AG04450 (cell line): ENCODE results near the gene NHSL2. TPM values are rescaled to one million over a fixed set of nuclear protein-coding genes. Genes with fewer than 3 reads are reported as not detected.

Source experiments
- CTCF ChIA-PET: fragments of 300-600, 350-600 bp; formaldehyde crosslinking; extraction: SDS; loops from one replicate; lab custom pipeline; 2022; ENCODE audit warnings: antibody characterized with exemption, inconsistent platforms; lab: Charles Lee
- POLR2A ChIA-PET: fragments of 350-600 bp; formaldehyde crosslinking; extraction: SDS; loops from one replicate; lab custom pipeline; 2021; ENCODE audit warnings: antibody characterized with exemption, inconsistent platforms; lab: Yijun Ruan, JAX
- DNase-seq: peaks from one replicate; pipeline ENCODE4 v3.0.0-alpha.2; 2011; ENCODE audit warnings: low read depth, low spot score
- H3K27ac ChIP-seq: one replicate; pipeline ENCODE4 v1.5.1; 2012; ENCODE audit warnings: low read depth, low read length, control low read depth
- H3K27me3 ChIP-seq: one replicate; pipeline ENCODE4 v1.6.0; 2012; ENCODE audit warnings: low read length; ENCODE audit not compliant: control insufficient read depth, insufficient read depth
- H3K4me3 ChIP-seq: 2 replicates; pipeline ENCODE4 v1.5.1; 2011; ENCODE audit warnings: mild to moderate bottlenecking, low read depth, low read length, control low read depth
- H3K9me3 ChIP-seq: 2 replicates; pipeline ENCODE4 v1.5.1; 2012; ENCODE audit warnings: low read length; ENCODE audit not compliant: control insufficient read depth, insufficient read depth
- polyA plus RNA-seq: library from polyadenylated mRNA; depleted of rRNA; stranded (reverse); fragments of >200 nt; gene quantifications from 2 replicates; pipeline ENCODE4 v1.2.3, GENCODE V29; 2011
- TF ChIP-seq, protein P1 (sequence below): IDR thresholded peaks from 2 replicates; pipeline ENCODE4 v1.5.1; 2011; ENCODE audit warnings: low read depth, low read length, control low read depth, inconsistent platforms

Gene NHSL2
- polyA plus RNA-seq, 1 experiment, result 3.0 TPM

DNA sequence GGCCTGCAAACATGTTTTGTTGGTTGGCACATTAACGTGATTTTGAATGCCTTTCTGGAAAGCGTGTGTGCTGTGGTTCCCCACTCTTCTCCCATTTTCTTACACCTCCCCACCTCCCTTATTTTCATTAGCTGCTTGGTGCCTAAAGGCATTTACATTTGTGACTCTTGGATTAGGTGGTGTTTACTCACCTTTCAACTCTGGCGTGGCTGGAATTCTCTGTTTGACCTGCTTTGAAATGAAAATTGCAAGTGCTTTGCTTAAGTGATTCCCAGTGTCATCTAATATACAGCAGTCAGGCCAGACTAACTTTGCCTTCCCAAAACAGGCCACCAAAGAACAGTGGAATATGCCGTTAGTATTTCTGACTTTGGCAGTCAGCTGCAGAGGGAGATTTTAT lies 80.5 kb downstream of the NHSL2 start:
- Histone ChIP-seq H3K27ac (no peak overlapping the region), H3K27me3 (no peaks in the 10 kb centered on the region), H3K9me3 (no peaks in the 10 kb centered on the region), H3K4me3 (no peak overlapping the region)
- CTCF ChIA-PET, result no interaction called here
- TF ChIP-seq, protein P1, sequence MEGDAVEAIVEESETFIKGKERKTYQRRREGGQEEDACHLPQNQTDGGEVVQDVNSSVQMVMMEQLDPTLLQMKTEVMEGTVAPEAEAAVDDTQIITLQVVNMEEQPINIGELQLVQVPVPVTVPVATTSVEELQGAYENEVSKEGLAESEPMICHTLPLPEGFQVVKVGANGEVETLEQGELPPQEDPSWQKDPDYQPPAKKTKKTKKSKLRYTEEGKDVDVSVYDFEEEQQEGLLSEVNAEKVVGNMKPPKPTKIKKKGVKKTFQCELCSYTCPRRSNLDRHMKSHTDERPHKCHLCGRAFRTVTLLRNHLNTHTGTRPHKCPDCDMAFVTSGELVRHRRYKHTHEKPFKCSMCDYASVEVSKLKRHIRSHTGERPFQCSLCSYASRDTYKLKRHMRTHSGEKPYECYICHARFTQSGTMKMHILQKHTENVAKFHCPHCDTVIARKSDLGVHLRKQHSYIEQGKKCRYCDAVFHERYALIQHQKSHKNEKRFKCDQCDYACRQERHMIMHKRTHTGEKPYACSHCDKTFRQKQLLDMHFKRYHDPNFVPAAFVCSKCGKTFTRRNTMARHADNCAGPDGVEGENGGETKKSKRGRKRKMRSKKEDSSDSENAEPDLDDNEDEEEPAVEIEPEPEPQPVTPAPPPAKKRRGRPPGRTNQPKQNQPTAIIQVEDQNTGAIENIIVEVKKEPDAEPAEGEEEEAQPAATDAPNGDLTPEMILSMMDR, result no peak
- DNase-seq, result no peak
- POLR2A ChIA-PET, result no interaction called here

DNA sequence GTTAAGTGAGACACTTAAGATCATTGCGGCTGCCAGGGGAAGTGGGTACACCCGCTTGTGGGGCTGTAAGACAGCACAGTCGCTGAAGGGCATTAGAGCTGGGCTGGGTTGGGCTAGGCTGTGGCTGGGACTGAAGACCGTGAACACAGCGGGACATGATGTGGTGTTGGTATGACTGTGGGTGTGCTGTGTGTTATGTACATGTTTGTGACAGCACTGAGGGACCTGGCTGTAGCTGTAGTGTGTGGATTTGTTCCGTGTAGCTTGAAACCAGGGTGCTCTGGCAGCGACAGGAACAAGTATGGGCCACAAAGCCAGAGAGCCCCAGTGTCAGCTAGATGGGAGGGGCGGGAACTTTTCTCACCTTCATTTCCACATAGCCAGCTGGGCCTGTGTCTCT lies 82.1 kb downstream of the NHSL2 start:
- TF ChIP-seq, protein P1, result no peak
- Histone ChIP-seq H3K27ac (no peak overlapping the region), H3K27me3 (no peaks in the 10 kb centered on the region), H3K4me3 (no peak overlapping the region), H3K9me3 (no peaks in the 10 kb centered on the region)
- ChIA-PET POLR2A (no interaction called here), CTCF (no interaction called here)
- DNase-seq, result no peak

DNA sequence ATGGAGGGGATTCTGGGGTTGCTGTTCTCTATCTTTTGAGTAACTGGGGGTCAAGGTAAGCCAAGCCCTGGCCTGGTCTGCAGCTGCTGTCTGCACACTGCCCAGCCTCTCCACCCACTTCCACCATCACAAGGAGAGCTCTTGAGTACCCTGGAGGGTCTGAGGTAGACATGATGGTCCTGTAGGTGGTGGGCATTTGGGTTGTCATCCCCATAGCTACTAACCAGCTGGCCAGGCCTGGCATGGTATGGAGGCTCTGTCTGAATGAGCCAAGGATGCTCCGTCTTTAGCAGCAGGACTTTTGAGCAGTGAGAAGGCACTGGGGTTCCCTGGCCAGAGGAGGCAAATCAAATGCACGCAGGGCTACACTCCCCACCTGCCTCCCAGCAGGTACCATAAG lies 82.7 kb downstream of the NHSL2 start:
- Histone ChIP-seq H3K27ac (no peak overlapping the region), H3K27me3 (no peaks in the 10 kb centered on the region), H3K4me3 (no peak overlapping the region), H3K9me3 (no peaks in the 10 kb centered on the region)
- no peak for DNase-seq
- ChIA-PET POLR2A (no interaction called here), CTCF (interaction anchor here (0.6 kb wide), 1 partner anchor 547 kb away, joined by 3 read pairs; no protein-coding TSS in a partner anchor)
- TF ChIP-seq, protein P1, result no peak

DNA sequence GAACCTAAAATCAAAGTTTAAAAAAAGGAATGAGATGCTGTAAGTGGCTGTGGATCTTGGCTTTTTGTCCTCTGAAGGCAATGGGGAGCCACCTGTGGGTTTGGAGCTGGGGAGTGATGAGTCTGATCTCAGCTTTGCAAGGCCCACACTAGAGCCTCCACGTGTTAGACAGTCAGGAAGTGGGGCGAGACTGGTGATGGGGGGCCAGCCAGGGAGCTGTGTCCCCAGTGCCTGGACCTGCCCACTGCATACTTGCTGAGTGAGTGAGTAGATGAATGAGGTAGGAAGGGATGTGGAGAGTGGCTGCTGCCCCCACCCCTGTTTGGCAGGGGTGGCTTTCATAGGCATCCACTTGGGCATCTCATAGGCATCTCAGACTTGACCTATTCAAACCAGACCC lies 84.0 kb downstream of the NHSL2 start:
- DNase-seq, result no peak
- no peaks in the 10 kb centered on the region for H3K27me3 ChIP-seq
- ChIA-PET CTCF (no interaction called here), POLR2A (no interaction called here)
- no peak overlapping the region for H3K4me3 ChIP-seq
- TF ChIP-seq, protein P1, result no peak
- H3K27ac ChIP-seq, result no peak overlapping the region
- H3K9me3 ChIP-seq, result no peaks in the 10 kb centered on the region

DNA sequence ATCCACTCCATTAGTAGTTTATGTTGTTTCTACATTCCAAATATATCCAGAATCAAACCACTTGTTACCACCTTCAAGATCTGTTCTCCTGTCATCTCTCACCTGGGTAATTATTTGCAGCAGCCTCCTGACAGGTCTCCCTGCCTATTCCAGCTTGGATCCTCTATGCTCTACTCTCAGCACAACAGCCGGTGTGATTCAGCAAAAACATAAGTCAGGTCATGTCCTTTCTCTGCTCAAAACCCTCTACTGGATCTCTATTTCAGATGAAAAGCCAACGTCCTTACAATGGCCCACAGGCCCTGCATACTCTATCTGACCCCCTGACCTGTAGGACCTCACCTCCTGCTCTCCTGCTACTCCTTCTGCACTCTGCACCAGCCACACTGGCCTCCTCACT lies 84.5 kb downstream of the NHSL2 start:
- H3K27ac ChIP-seq, result no peak overlapping the region
- ChIA-PET POLR2A (no interaction called here), CTCF (no interaction called here)
- TF ChIP-seq, protein P1, result no peak
- H3K4me3 ChIP-seq, result no peak overlapping the region
- H3K9me3 ChIP-seq, result no peaks in the 10 kb centered on the region
- no peak for DNase-seq
- H3K27me3 ChIP-seq, result no peaks in the 10 kb centered on the region
